Measurements from ENCODE around the gene CTAGE1.

The CTAGE1 gene

DNA sequence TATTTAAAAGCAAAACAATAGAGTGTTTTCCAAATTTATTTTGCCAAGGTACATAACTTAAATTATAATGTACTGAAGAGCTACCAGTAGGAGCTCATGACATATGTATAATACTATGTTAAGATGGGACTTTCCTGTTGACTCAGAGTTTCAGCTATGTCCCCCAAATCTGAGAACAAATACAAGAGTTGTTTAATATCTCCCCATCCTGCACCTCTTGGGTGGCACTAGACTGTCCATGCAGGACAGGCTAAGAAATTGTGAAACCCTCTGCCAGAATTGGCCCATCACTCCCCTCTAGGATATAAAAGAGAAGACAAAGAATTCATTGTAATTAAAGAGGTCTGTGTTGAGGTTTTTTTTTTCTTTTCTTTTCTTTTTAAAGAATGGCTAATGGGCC is 21.7 kb upstream of the CTAGE1 start:
- TF ChIP-seq CTCF (IDR thresholded peaks at IDR 0.05), result no peak
- Histone ChIP-seq H3K9me3 (ENCODE audit: control insufficient read depth, low read length) (no peaks in the 10 kb centered on the region), H3K27ac (no peak overlapping the region), H3K4me3 (ENCODE audit: low read depth, low read length) (no peak overlapping the region), H3K36me3 (ENCODE audit: control insufficient read depth, insufficient read depth, low read length) (no peaks in the 10 kb centered on the region), H2AFZ (no peak overlapping the region), H3K4me1 (no peaks in the 10 kb centered on the region), H3K4me2 (ENCODE audit: low read length) (no peak overlapping the region), H3K79me2 (no peaks in the 10 kb centered on the region), H3K27me3 (ENCODE audit: control insufficient read depth, insufficient read depth, low read length) (no peaks in the 10 kb centered on the region), H3K9ac (no peak overlapping the region)

DNA sequence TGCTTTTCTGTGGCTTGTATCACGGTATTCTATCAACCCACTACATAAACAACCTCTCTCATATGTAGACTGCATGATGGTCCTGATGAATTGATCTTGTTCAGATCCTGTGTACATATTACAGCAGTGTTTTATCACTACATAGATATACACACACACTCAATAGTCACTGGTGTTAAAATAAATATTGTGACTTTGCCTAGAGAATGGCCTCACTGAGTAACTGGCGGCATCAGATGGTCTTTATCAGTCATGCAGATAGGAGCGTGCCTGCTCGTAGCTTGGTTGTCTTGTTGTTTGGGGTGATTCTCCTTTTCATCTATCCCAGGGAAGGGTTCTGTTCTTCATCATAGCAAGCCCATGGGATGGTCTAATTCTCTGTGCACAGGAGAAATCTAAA is 18.4 kb upstream of the CTAGE1 start:
- Histone ChIP-seq H3K79me2 (no peaks in the 10 kb centered on the region), H3K4me2 (ENCODE audit: low read length) (no peak overlapping the region), H3K27me3 (ENCODE audit: control insufficient read depth, insufficient read depth, low read length) (no peaks in the 10 kb centered on the region), H2AFZ (no peak overlapping the region), H3K4me1 (no peaks in the 10 kb centered on the region), H3K9me3 (ENCODE audit: control insufficient read depth, low read length) (no peaks in the 10 kb centered on the region), H3K27ac (no peak overlapping the region), H3K4me3 (ENCODE audit: low read depth, low read length) (no peak overlapping the region), H3K36me3 (ENCODE audit: control insufficient read depth, insufficient read depth, low read length) (no peaks in the 10 kb centered on the region), H3K9ac (no peak overlapping the region)
- no peak for TF ChIP-seq CTCF (IDR thresholded peaks at IDR 0.05)

GRCh38 chr18:22434973-22435608 is 17.4 kb upstream of the CTAGE1 start:
- TF ChIP-seq CTCF (IDR thresholded peaks at IDR 0.05), result no peak
- Histone ChIP-seq H2AFZ (no peak overlapping the region), H3K4me3 (ENCODE audit: low read depth, low read length) (no peak overlapping the region), H3K9ac (no peak overlapping the region), H3K36me3 (ENCODE audit: control insufficient read depth, insufficient read depth, low read length) (no peaks in the 10 kb centered on the region), H3K27ac (no peak overlapping the region), H3K4me2 (ENCODE audit: low read length) (no peak overlapping the region), H3K9me3 (ENCODE audit: control insufficient read depth, low read length) (no peaks in the 10 kb centered on the region), H3K27me3 (ENCODE audit: control insufficient read depth, insufficient read depth, low read length) (no peaks in the 10 kb centered on the region), H3K79me2 (no peaks in the 10 kb centered on the region), H3K4me1 (no peaks in the 10 kb centered on the region)

GRCh38 chr18:22433956-22434355 is 16.2 kb upstream of the CTAGE1 start:
- no peak for TF ChIP-seq CTCF (IDR thresholded peaks at IDR 0.05)
- H3K4me2 ChIP-seq (ENCODE audit: low read length), result no peak overlapping the region
- H3K4me1 ChIP-seq, result no peaks in the 10 kb centered on the region
- H3K9me3 ChIP-seq (ENCODE audit: control insufficient read depth, low read length), result no peaks in the 10 kb centered on the region
- no peaks in the 10 kb centered on the region for H3K27me3 ChIP-seq (ENCODE audit: control insufficient read depth, insufficient read depth, low read length)
- no peaks in the 10 kb centered on the region for H3K36me3 ChIP-seq (ENCODE audit: control insufficient read depth, insufficient read depth, low read length)
- no peak overlapping the region for H3K9ac ChIP-seq
- H3K27ac ChIP-seq, result no peak overlapping the region
- H3K79me2 ChIP-seq, result no peaks in the 10 kb centered on the region
- H2AFZ ChIP-seq, result no peak overlapping the region
- H3K4me3 ChIP-seq (ENCODE audit: low read depth, low read length), result no peak overlapping the region

DNA sequence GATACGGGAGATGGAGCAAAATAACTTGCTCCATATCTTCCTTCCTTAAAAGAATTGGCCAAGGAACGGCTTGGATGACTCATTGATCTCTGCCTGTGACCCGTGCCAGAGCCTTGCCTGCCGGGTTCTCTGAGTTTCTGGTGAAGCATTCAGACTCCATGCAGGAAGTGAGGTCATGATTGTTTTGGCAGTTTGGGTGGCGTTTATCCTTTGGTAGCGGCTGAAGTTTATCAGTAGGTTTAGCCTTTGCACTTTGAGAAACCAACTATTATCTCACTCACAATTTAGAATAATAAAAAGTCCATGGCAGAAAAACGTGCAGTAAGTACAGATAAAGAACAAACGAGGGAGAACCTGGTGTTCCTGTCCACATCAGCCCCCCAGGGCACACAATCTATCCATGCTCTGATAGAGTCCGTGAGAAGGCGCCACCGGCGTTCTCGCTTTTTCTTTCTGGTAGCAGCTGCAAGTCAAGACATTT is 15.0 kb upstream of the CTAGE1 start:
- H3K36me3 ChIP-seq (ENCODE audit: control insufficient read depth, insufficient read depth, low read length), result no peaks in the 10 kb centered on the region
- no peak overlapping the region for H3K27ac ChIP-seq
- H3K4me3 ChIP-seq (ENCODE audit: low read depth, low read length), result no peak overlapping the region
- no peaks in the 10 kb centered on the region for H3K27me3 ChIP-seq (ENCODE audit: control insufficient read depth, insufficient read depth, low read length)
- no peaks in the 10 kb centered on the region for H3K9me3 ChIP-seq (ENCODE audit: control insufficient read depth, low read length)
- H3K4me2 ChIP-seq (ENCODE audit: low read length), result no peak overlapping the region
- H3K9ac ChIP-seq, result no peak overlapping the region
- H2AFZ ChIP-seq, result no peak overlapping the region
- no peaks in the 10 kb centered on the region for H3K79me2 ChIP-seq
- no peak for TF ChIP-seq CTCF (IDR thresholded peaks at IDR 0.05)
- no peaks in the 10 kb centered on the region for H3K4me1 ChIP-seq

Data from parathyroid adenoma (tissue), 2 donors.